IPS-15b (cell line): ENCODE results near the gene FAM83F.

Experiments
- H3K27me3 ChIP-seq: one replicate; pipeline ENCODE4 v1.6.1; 2013; ENCODE audit warnings: low read length; ENCODE audit not compliant: control insufficient read depth, insufficient read depth
- H3K36me3 ChIP-seq: one replicate; pipeline ENCODE4 v1.6.1; 2013; ENCODE audit warnings: low read length; ENCODE audit not compliant: control insufficient read depth, insufficient read depth
- H3K4me1 ChIP-seq: one replicate; pipeline ENCODE4 v1.6.1; 2013; ENCODE audit warnings: mild to moderate bottlenecking, low read length; ENCODE audit not compliant: control insufficient read depth, insufficient read depth
- H3K4me3 ChIP-seq: one replicate; pipeline ENCODE4 v1.5.1; 2013; ENCODE audit warnings: low read depth, low read length
- H3K9ac ChIP-seq: one replicate; pipeline ENCODE4 v1.6.1; 2013; ENCODE audit warnings: low read depth, mild to moderate bottlenecking, low read length
- H3K9me3 ChIP-seq: one replicate; pipeline ENCODE4 v1.6.1; 2013; ENCODE audit warnings: mild to moderate bottlenecking, low read length; ENCODE audit not compliant: control insufficient read depth, insufficient read depth

The FAM83F gene

GRCh38 chr22:40057652-40058051 is 62.9 kb downstream of the FAM83F start:
- Histone ChIP-seq H3K27me3 (no peaks in the 10 kb centered on the region), H3K9ac (no peak overlapping the region), H3K4me1 (peaks cover 34% of the 10 kb centered on the region), H3K9me3 (no peaks in the 10 kb centered on the region), H3K4me3 (no peak overlapping the region), H3K36me3 (no peaks in the 10 kb centered on the region)

- Histone ChIP-seq H3K27me3 (no peaks in the 10 kb centered on the region), H3K4me3 (no peak overlapping the region), H3K4me1 (peaks cover 34% of the 10 kb centered on the region), H3K9me3 (no peaks in the 10 kb centered on the region), H3K36me3 (no peaks in the 10 kb centered on the region), H3K9ac (no peak overlapping the region)
These were observed 63.5 kb downstream of the FAM83F start for GRCh38 chr22:40058265-40058664.

- peaks cover 2% of the 10 kb centered on the region for H3K4me1 ChIP-seq
- H3K4me3 ChIP-seq: no peak overlapping the region
- no peak overlapping the region for H3K9ac ChIP-seq
- no peaks in the 10 kb centered on the region for H3K36me3 ChIP-seq
- H3K27me3 ChIP-seq: no peaks in the 10 kb centered on the region
- H3K9me3 ChIP-seq: no peaks in the 10 kb centered on the region
These were observed 71.2 kb downstream of the FAM83F start for GRCh38 chr22:40065981-40066380.

DNA sequence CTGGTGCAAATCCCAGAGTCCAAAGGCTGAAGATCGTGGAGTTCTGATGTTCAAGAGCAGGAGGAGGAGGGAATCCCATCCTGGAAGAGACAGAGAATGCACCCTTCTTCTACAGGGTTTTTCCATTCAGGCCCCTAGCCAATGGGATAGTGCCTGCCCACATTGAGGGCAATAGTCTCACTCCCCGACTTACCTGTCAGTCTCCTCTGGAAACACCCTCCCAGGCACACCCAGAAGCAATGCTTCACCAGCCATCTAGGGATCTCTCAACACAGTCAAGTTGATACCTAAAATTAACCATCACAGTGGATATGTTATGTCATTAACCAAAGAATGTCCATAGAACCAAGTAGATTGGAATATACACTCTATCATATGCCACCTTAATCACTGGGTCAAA is 72.9 kb downstream of the FAM83F start:
- Histone ChIP-seq H3K36me3 (no peaks in the 10 kb centered on the region), H3K27me3 (no peaks in the 10 kb centered on the region), H3K4me3 (no peak overlapping the region), H3K4me1 (peaks cover 2% of the 10 kb centered on the region), H3K9me3 (no peaks in the 10 kb centered on the region), H3K9ac (no peak overlapping the region)

GRCh38 chr22:40070701-40071100 is 75.9 kb downstream of the FAM83F start:
- Histone ChIP-seq H3K9me3 (no peaks in the 10 kb centered on the region), H3K4me3 (no peak overlapping the region), H3K9ac (no peak overlapping the region), H3K27me3 (no peaks in the 10 kb centered on the region), H3K4me1 (peaks cover 2% of the 10 kb centered on the region), H3K36me3 (no peaks in the 10 kb centered on the region)

GRCh38 chr22:40071720-40072119 is 77.0 kb downstream of the FAM83F start:
- no peaks in the 10 kb centered on the region for H3K9me3 ChIP-seq
- peaks cover 2% of the 10 kb centered on the region for H3K4me1 ChIP-seq
- H3K27me3 ChIP-seq: no peaks in the 10 kb centered on the region
- H3K36me3 ChIP-seq: no peaks in the 10 kb centered on the region
- H3K4me3 ChIP-seq: no peak overlapping the region
- no peak overlapping the region for H3K9ac ChIP-seq

- H3K9me3 ChIP-seq: no peaks in the 10 kb centered on the region
- H3K9ac ChIP-seq: no peak overlapping the region
- no peaks in the 10 kb centered on the region for H3K27me3 ChIP-seq
- H3K36me3 ChIP-seq: no peaks in the 10 kb centered on the region
- H3K4me1 ChIP-seq: no peaks in the 10 kb centered on the region
- H3K4me3 ChIP-seq: no peak overlapping the region
These were observed 82.2 kb downstream of the FAM83F start for GRCh38 chr22:40076702-40077645.

DNA sequence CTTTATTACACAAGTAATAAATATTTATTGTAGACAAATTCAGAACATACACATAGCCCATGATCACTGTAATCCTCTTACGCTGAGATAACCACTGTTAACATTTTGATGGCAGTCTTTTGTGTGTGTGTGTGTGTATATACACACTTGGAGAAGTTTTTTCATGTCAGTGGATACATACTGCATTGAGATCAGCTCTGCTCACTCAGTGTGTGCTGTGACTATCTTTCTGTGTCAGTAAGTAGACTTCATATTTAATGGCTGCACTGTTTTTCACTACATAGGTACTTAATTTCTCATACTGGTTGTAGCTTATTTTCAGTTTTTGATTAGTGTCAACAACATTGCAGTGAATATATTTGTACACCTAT is 82.9 kb downstream of the FAM83F start:
- H3K4me3 ChIP-seq: no peak overlapping the region
- H3K36me3 ChIP-seq: no peaks in the 10 kb centered on the region
- H3K27me3 ChIP-seq: no peaks in the 10 kb centered on the region
- H3K4me1 ChIP-seq: no peaks in the 10 kb centered on the region
- H3K9ac ChIP-seq: no peak overlapping the region
- H3K9me3 ChIP-seq: no peaks in the 10 kb centered on the region

DNA sequence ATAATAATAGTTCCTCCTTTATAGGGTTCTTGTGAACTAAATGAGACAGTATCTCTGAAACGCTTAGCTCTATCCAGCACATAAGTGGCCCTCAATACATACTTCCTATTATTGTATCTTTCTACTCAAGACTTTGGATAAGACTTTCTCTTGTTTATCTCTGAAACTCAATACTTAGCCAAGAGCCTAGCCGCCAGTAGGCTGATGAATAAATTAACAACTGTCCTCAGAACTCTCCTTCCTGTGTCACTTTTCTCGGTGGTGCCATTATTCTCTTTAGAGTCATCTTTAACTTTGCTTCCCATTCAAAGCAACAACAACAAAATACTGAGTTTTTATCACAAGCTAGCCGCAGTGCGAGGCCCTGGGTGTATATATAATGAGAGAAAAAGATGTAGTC is 86.9 kb downstream of the FAM83F start:
- Histone ChIP-seq H3K4me1 (no peaks in the 10 kb centered on the region), H3K36me3 (no peaks in the 10 kb centered on the region), H3K4me3 (no peak overlapping the region), H3K9ac (no peak overlapping the region), H3K27me3 (no peaks in the 10 kb centered on the region), H3K9me3 (no peaks in the 10 kb centered on the region)

GRCh38 chr22:40082184-40082583 is 87.4 kb downstream of the FAM83F start:
- H3K36me3 ChIP-seq: no peaks in the 10 kb centered on the region
- no peaks in the 10 kb centered on the region for H3K27me3 ChIP-seq
- no peaks in the 10 kb centered on the region for H3K9me3 ChIP-seq
- no peak overlapping the region for H3K4me3 ChIP-seq
- H3K4me1 ChIP-seq: no peaks in the 10 kb centered on the region
- H3K9ac ChIP-seq: no peak overlapping the region

- Histone ChIP-seq H3K4me3 (no peak overlapping the region), H3K4me1 (no peaks in the 10 kb centered on the region), H3K9ac (no peak overlapping the region)
These were observed 89.0 kb downstream of the FAM83F start for GRCh38 chr22:40083794-40084193.

GRCh38 chr22:40084246-40084645 is 89.5 kb downstream of the FAM83F start:
- H3K9me3 ChIP-seq: no peaks in the 10 kb centered on the region
- no peak overlapping the region for H3K4me3 ChIP-seq
- H3K9ac ChIP-seq: no peak overlapping the region
- H3K27me3 ChIP-seq: no peaks in the 10 kb centered on the region
- H3K36me3 ChIP-seq: no peaks in the 10 kb centered on the region
- no peaks in the 10 kb centered on the region for H3K4me1 ChIP-seq

More at GRCh38 chr22:40083794-40084193, 89.0 kb downstream of the FAM83F start:
- Histone ChIP-seq H3K27me3 (no peaks in the 10 kb centered on the region), H3K36me3 (no peaks in the 10 kb centered on the region), H3K9me3 (no peaks in the 10 kb centered on the region)
